Pancreas (tissue), 10 donors: Measurements from ENCODE around the gene VPS18. TPM values are rescaled to one million over a fixed set of nuclear protein-coding genes. Genes with fewer than 3 reads are reported as not detected.

Experiments
- ATAC-seq, 4 donors: fragments of 200-7000 bp; cut with Tn5 transposase; one replicate each; pipeline versions ENCODE4 v1.8.0 to v1.9.1; 2020; ENCODE audit warnings: mild to moderate bottlenecking in 4 of 4, moderate library complexity in 4 of 4
- DNase-seq, 6 donors: peaks; one replicate each; pipeline ENCODE4 v3.0.0-alpha.2; 2020
- FAIRE-seq: peaks from 2 replicates; lab custom pipeline; 2012; peaks lifted over from hg19 to GRCh38; lab: Jason Lieb, UNC
- H3K27ac ChIP-seq, 4 donors: fragments of 200-600 bp; sonication (generic); 1 replicate in 3 of 4; 2 replicates in 1 of 4; pipeline versions ENCODE4 v1.5.0 to v1.8.0; 2020
- H3K27me3 ChIP-seq, 4 donors: fragments of 200-600 bp; one replicate each; pipeline ENCODE4 v1.8.0; 2021
- H3K36me3 ChIP-seq, 3 donors: fragments of 200-600 bp; sonication (generic) in 1 of 3; one replicate each; pipeline versions ENCODE4 v1.5.0 to v1.8.0; 2020 to 2021
- H3K4me1 ChIP-seq, 3 donors: fragments of 200-600 bp; one replicate each; pipeline ENCODE4 v1.8.0; 2021
- H3K4me3 ChIP-seq, 4 donors: fragments of 200-600 bp; sonication (generic) in 2 of 4; one replicate each; pipeline versions ENCODE4 v1.5.0 to v1.8.0; 2020 to 2021
- H3K9me3 ChIP-seq, 4 donors: fragments of 200-600 bp; one replicate each; pipeline ENCODE4 v1.8.0; 2021
- WGBS, 2 donors: extraction: QIAGEN DNeasy Blood & Tissue Kit; methylation state at CpG; one replicate each; pipeline ENCODE4 v1.1.7; 2013; 5-methylcytosine and 5-hydroxymethylcytosine counted together
- intact Hi-C, 3 donors: fragments of 100-400 bp; cut with DNase I; formaldehyde crosslinking; loops; one replicate each; pipeline versions ENCODE4 v1.11.1 to v1.14.2; 2022
- polyA plus RNA-seq, 2 donors: library from polyadenylated mRNA; stranded (reverse); fragments of 200-250 nt; gene quantifications; one replicate each; pipeline ENCODE4 v1.2.3, GENCODE V29; 2013
- total RNA-seq, 6 donors: library from RNA; stranded (reverse); fragmentation: NEBNext Ultra II Directional in 4 of 6; extraction: Animal tissue kit (Norgen Biotek cat#: 25700) in 4 of 6; gene quantifications; one replicate each; pipeline versions ENCODE4 v1.2.1 to v1.2.4, GENCODE V29; 2021 to 2023
- TF ChIP-seq, protein P1 (sequence below), 4 donors: fragments of 200-600 bp; sonication (generic) in 3 of 4; IDR thresholded peaks; one replicate each; pipeline versions ENCODE4 v1.5.0 to v1.8.0; 2021; ENCODE audit warnings: antibody characterized with exemption in 4 of 4
- donor health status: healthy with polysubstance abuse.
- donor health status: DM: no; HTN: no; CAD: no; lungs with moderate emphysema.
- donor health status: DM: no; HTN: no; CAD: no.
- donor health status: control.
- donor health status: control.
- donor health status: Bipolar disorder and iron deficiency.
- donor health status: DM: yes; HTN: yes; CAD: no.
- donor health status: DM: no; HTN: no; CAD: no.
- donor health status: DM: no; HTN: no; CAD: no.
- donor health status: DM: yes; HTN: yes; CAD: no.

VPS18 gene
- total and polyA plus RNA-seq, 8 donors, result 4.4 to 12.5 (median 6.8) TPM

- 66 to 72% methylated on average over 12 of the region's 12 CpGs for WGBS, 2 donors
- Histone ChIP-seq H3K36me3 (no peaks in the 10 kb centered on the region), H3K27ac (no peak overlapping the region), H3K27me3 (no peaks in the 10 kb centered on the region), H3K9me3 (no peaks in the 10 kb centered on the region), H3K4me1 (peaks cover 0 to 14% (median 0%) of the 10 kb centered on the region in 3 donors), H3K4me3 (no peak overlapping the region)
- DNase-seq, result no peak
- no peak for FAIRE-seq
- ATAC-seq, result no peak
- intact Hi-C loops, result no loop called here
- TF ChIP-seq, protein P1, sequence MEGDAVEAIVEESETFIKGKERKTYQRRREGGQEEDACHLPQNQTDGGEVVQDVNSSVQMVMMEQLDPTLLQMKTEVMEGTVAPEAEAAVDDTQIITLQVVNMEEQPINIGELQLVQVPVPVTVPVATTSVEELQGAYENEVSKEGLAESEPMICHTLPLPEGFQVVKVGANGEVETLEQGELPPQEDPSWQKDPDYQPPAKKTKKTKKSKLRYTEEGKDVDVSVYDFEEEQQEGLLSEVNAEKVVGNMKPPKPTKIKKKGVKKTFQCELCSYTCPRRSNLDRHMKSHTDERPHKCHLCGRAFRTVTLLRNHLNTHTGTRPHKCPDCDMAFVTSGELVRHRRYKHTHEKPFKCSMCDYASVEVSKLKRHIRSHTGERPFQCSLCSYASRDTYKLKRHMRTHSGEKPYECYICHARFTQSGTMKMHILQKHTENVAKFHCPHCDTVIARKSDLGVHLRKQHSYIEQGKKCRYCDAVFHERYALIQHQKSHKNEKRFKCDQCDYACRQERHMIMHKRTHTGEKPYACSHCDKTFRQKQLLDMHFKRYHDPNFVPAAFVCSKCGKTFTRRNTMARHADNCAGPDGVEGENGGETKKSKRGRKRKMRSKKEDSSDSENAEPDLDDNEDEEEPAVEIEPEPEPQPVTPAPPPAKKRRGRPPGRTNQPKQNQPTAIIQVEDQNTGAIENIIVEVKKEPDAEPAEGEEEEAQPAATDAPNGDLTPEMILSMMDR (IDR thresholded peaks at IDR 0.05), result no peak
Measured at GRCh38 chr15:40942878-40943277, 48.6 kb downstream of the VPS18 start.

DNA sequence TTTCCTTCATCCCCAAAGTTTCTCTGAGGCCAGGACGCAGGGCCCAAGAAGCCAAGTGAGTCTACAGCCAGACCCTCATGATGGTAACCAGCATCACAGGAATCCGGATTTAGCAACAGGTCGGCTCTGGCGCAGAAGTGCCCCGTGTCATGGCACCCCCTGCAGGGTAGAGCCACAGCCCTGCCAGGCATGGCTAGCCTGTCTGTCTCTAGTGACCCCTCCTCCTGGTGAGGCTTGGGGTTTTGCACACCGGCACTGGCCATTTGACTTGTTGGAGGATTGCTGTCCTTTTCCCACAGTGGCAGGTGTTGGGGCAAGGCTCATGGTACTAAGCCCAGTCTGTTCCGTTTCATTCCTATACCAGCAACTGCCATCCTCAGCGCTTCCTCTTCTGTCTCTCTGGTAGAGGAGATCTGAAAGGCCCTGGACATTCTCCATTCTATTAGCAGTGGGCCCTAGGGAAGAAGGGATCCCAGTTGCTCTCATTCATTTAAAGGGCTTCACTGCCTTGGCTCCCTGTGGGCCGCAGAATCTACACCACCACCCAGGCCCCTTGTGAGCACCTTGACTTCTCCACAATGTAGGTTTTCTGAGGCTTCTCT is 49.6 kb downstream of the VPS18 start:
- Histone ChIP-seq H3K36me3 (no peaks in the 10 kb centered on the region), H3K9me3 (no peaks in the 10 kb centered on the region), H3K27ac (no peak overlapping the region), H3K4me3 (no peak overlapping the region), H3K27me3 (no peaks in the 10 kb centered on the region), H3K4me1 (peaks cover 0 to 14% (median 0%) of the 10 kb centered on the region in 3 donors)
- intact Hi-C loops, result no loop called here
- FAIRE-seq, result no peak
- TF ChIP-seq, protein P1 (IDR thresholded peaks at IDR 0.05), result no peak
- ATAC-seq, result no peak
- peak in 1 of 6 donors; percentile 50 for DNase-seq
- 90 to 96% methylated on average over 9 of the region's 9 CpGs for WGBS, 2 donors

DNA sequence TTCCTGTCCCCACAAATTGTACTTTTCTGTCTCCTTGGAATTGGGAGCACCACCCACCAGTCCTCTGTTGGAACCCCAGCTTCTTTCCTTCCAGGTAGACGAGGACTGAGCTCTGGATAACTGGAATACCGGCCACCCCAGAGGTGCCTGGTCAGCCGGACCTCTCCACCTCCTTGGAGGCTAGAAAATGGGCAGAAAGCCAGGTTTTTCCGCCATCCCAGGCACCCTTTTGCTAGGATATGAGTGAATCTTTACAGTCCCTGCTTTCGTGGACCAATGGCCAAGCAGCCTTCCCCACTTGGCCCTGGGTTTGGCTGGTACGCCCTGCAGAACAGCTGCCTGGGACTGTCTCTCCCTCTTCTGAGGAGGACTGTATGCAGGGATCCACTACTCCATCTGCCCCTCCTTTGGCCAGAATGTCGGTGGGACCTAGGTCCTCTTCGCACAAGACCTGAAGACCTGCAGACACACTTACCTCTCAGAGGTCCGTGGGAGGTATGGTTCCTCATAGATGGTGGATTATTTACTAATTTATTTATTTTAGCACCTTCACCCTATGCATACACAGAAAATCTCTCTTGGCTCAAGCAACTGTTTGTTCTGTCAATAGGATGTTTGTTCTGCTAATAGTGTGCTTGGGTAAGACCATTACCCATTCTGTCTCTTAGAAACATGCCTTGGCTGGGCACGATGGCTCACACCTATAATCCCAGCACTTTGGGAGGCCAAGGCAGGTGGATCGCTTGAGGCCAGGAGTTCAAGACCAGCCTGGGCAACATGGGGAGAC is 50.5 kb downstream of the VPS18 start:
- no peaks in the 10 kb centered on the region for H3K27me3 ChIP-seq
- FAIRE-seq, result no peak
- no peak for DNase-seq
- peaks cover 0 to 15% (median 6%) of the 10 kb centered on the region in 3 donors for H3K4me1 ChIP-seq
- intact Hi-C loops, result no loop called here
- H3K36me3 ChIP-seq, result no peaks in the 10 kb centered on the region
- no peak overlapping the region for H3K4me3 ChIP-seq
- TF ChIP-seq, protein P1 (IDR thresholded peaks at IDR 0.05), result no peak
- peak in 1 of 4 donors; percentile 11 for ATAC-seq
- H3K27ac ChIP-seq, result no peak overlapping the region
- no peaks in the 10 kb centered on the region for H3K9me3 ChIP-seq
- whole genome bisulfite sequencing, 2 donors, result 44 to 51% methylated on average over 11 of the region's 11 CpGs

DNA sequence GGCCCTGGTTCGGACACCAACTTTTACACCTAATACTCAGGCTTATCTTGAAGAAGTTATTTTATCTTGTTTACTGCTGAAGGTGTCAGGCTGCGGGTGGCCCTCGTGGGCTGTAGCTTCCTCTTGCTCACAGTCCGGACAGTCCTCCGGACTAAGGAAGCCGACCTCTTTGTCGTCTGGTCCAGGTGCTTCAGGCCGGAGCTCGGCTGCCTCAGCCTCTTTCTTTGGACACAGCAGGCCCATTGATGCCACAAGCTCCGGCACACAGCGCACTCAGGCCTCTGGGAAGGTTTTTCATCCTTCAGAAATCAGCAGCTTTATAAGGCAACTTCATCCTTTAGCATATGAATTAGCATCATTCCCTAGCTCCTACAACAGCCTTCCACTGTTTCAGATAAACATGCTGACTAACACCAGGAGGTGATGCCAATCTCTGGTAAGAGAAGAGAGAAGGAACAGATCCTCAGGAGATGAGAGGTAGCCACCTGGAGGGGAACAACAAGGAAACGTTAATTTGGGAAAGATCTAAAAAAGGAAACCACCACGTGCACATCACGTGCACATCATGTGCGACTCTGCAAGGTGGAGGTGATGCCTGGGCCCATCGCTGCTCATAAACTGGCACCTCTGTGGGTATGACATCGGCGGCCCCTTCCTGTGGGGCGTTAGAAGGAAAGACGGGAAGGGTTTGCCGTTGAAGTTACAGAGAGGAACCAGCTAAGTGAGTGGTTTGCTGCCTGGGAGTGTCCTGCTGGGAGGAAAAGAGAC is 54.6 kb downstream of the VPS18 start:
- Histone ChIP-seq H3K27me3 (no peaks in the 10 kb centered on the region), H3K4me3 (no peak overlapping the region), H3K27ac (peak overlapping the region in 3 of 4 donors; percentile 25 to 64 (median 61)), H3K36me3 (no peaks in the 10 kb centered on the region), H3K9me3 (no peaks in the 10 kb centered on the region), H3K4me1 (peaks cover 9 to 24% (median 12%) of the 10 kb centered on the region in 3 donors)
- no peak for ATAC-seq
- DNase-seq, result peak in 1 of 6 donors; percentile 42
- WGBS, 2 donors, result 83 to 89% methylated on average over 21 of the region's 21 CpGs
- intact Hi-C loops, result no loop called here
- no peak for FAIRE-seq
- TF ChIP-seq, protein P1 (IDR thresholded peaks at IDR 0.05), result no peak
